ENCODE measurements around the gene TXNRD1. TPM values are rescaled to one million over a fixed set of nuclear protein-coding genes. Genes with fewer than 3 reads are reported as not detected.

Gene TXNRD1
- total RNA-seq, 1 experiment from 2014 or later: 327 TPM

GRCh38 chr12:104357421-104357952, 141.9 kb downstream of the TXNRD1 start:
- DNase-seq (ENCODE audit: low read depth, low spot score) (no peak), ATAC-seq (peak; percentile 39)
- Histone ChIP-seq H3K9me2 (ENCODE audit: insufficient read depth) (no peaks in the 10 kb centered on the region), H3K4me3 (replicated peaks in 1 of 2; ENCODE audit: low read depth in 1 of 2, low read length in 2 of 2) (no peak overlapping the region), H3K9me3 (ENCODE audit: control insufficient read depth in 1 of 2, insufficient read depth in 1 of 2, low read depth in 1 of 2, low read length in 2 of 2) (no peaks in the 10 kb centered on the region), H3K27ac (ENCODE audit: low read depth, low read length) (no peak overlapping the region), H2AFZ (ENCODE audit: low read depth, low read length, poor library complexity, severe bottlenecking) (no peak overlapping the region), H3K36me3 (ENCODE audit: control insufficient read depth in 1 of 2, insufficient read depth in 2 of 2, low read length in 2 of 2) (peaks cover 2 to 15% of the 10 kb centered on the region in 2 experiments; a peak in 1 of 4 replicates), H3K79me2 (ENCODE audit: insufficient read depth, low read length) (peaks cover 1% of the 10 kb centered on the region; the same call in 1 of the 2 replicates), H3K27me3 (ENCODE audit: insufficient read depth, low read length) (no peaks in the 10 kb centered on the region), H3K9ac (ENCODE audit: low read length) (no peak overlapping the region), H3K4me1 (ENCODE audit: control insufficient read depth in 1 of 2, insufficient read depth in 2 of 2, low read length in 2 of 2) (no peaks in the 10 kb centered on the region), H4K20me1 (ENCODE audit: insufficient read depth) (no peaks in the 10 kb centered on the region), H3K4me2 (ENCODE audit: low read length) (no peak overlapping the region)
- ChIA-PET RAD21 (ENCODE audit: low non-redundant PET in 1 of 2, low total read pairs in 2 of 2, uncharacterized antibody in 2 of 2, unreplicated experiment in 2 of 2) (no interaction called here), CTCF (no interaction called here), POLR2A (no interaction called here)
- BruUV-seq (replicated peaks): no TSS peak
- intact Hi-C loops (cut with micrococcal nuclease): no loop called here
- TF ChIP-seq EGR1 (IDR thresholded peaks at IDR 0.05; ENCODE audit: low read depth) (no peak), FOSL1 (IDR thresholded peaks at IDR 0.05; ENCODE audit: low read depth) (no peak), JUND (IDR thresholded peaks at IDR 0.05) (no peak), EZH2 (IDR thresholded peaks at IDR 0.05) (no peak), POLR2AphosphoS5 (IDR thresholded peaks at IDR 0.05; ENCODE audit: low read depth, low read length) (no peak), CBX3 (IDR thresholded peaks at IDR 0.05; ENCODE audit: low read depth) (no peak), CEBPB (IDR thresholded peaks at IDR 0.05; ENCODE audit: low read depth) (no peak), EZH2phosphoT487 (IDR thresholded peaks at IDR 0.05; ENCODE audit: borderline replicate concordance) (no peak), ZNF274 (IDR thresholded peaks at IDR 0.05; ENCODE audit: low read depth, low read length) (no peak), ELF1 (IDR thresholded peaks at IDR 0.05; ENCODE audit: borderline replicate concordance, low read depth) (no peak), ZFX (IDR thresholded peaks at IDR 0.05) (no peak), ZBTB33 (IDR thresholded peaks at IDR 0.05; ENCODE audit: extremely low read depth, insufficient replicate concordance, low read length) (no peak), SRF (IDR thresholded peaks at IDR 0.05; ENCODE audit: low read depth) (no peak), POLR2A (IDR thresholded peaks at IDR 0.05; ENCODE audit: borderline replicate concordance, extremely low read depth, insufficient read depth, insufficient read length) (no peak), YY1 (IDR thresholded peaks at IDR 0.05; ENCODE audit: extremely low read depth, insufficient replicate concordance, low read depth, low read length) (no peak)
- TF ChIP-seq, protein P1, sequence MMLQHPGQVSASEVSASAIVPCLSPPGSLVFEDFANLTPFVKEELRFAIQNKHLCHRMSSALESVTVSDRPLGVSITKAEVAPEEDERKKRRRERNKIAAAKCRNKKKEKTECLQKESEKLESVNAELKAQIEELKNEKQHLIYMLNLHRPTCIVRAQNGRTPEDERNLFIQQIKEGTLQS (IDR thresholded peaks at IDR 0.05): no peak
- TF ChIP-seq, protein P2, sequence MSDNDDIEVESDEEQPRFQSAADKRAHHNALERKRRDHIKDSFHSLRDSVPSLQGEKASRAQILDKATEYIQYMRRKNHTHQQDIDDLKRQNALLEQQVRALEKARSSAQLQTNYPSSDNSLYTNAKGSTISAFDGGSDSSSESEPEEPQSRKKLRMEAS (IDR thresholded peaks at IDR 0.05): no peak
